Measurements from ENCODE around the gene SAMD4A. TPM values are rescaled to one million over a fixed set of nuclear protein-coding genes. Genes with fewer than 3 reads are reported as not detected.
"Not testable (repeated sequence)": the region's sequence is repeated elsewhere in the genome, so short reads cannot be mapped to it uniquely, and the experiment has no call there.

SAMD4A gene
- total RNA-seq, 3 donors from 2014 or later = 5.4 to 8.1 (median 7.6) TPM

DNA sequence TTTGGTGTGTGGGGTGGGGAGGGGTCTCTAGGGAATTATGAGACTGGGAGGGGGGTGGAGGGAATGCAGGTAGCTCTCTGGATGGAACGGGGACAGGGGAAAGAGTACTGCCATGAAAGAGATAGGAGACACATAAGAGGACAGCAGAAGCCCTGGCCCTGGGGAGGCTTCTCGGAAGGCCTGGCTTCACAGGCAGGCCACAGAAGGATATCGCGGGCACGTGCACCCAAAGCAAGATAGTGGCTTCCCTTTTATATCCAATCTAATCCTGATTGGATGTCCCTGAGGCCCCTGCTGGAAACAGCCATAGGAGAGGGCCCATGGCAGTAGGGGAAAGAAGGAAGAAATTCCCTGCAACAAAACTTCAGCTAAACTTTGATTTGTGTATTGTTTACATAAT is 222.2 kb downstream of the SAMD4A start:
- Mint-ChIP-seq H3K4me1 (ENCODE audit: low read depth) (no peaks in the 10 kb centered on the region), H3K9me3 (no peaks in the 10 kb centered on the region), H3K36me3 (ENCODE audit: insufficient read depth) (no peaks in the 10 kb centered on the region), H3K4me3 (no peak overlapping the region), H3K27me3 (ENCODE audit: low read depth) (no peaks in the 10 kb centered on the region)
- DNase-seq (no peak), ATAC-seq (no peak)

- DNase-seq (no peak), ATAC-seq (no peak)
- Mint-ChIP-seq H3K4me1 (ENCODE audit: low read depth) (no peaks in the 10 kb centered on the region), H3K9me3 (no peaks in the 10 kb centered on the region), H3K27me3 (ENCODE audit: low read depth) (no peaks in the 10 kb centered on the region), H3K36me3 (ENCODE audit: insufficient read depth) (no peaks in the 10 kb centered on the region), H3K4me3 (no peak overlapping the region)
Observed at GRCh38 chr14:54789781-54790480, 223.0 kb downstream of the SAMD4A start.

DNA sequence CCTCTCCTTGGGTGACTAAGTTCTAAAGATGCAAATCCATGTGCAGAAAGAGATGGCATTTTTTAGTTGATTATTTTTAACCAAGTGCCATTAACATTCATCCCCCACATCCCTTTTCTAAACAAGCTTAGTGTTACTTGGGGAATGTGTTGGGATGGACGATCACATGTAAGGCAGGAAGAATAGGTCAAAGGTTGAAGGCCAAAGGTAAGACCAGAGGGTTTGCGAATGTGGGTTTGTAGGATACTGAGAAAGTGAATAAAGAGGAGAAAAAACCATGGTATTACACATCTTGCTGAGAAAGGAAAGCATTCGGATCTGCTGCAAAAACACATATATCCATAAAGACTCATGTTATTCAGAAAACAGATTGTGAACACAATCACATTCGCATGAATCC is 224.1 kb downstream of the SAMD4A start:
- no peak for ATAC-seq
- Mint-ChIP-seq H3K36me3 (ENCODE audit: insufficient read depth) (no peaks in the 10 kb centered on the region), H3K27me3 (ENCODE audit: low read depth) (no peaks in the 10 kb centered on the region)

DNA sequence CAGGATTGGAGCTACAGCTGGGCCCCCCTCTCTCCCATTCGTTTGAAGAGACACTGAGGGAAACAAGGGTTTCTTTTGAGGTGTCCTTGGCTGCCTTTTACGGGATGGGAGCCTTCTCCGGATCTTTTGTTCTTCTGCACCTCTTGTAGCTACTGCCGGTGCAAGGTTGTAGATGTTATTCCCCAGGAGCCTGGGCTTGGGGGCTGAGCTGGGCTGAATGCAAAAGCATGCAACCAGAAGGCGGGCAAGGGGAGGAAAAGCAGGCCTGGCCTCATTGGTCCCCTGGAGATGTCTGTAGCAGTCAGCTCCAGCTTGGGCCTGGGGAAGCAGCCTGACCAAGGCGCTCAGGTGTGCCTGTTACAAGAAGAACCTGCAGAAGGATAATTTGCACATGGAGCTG is 225.4 kb downstream of the SAMD4A start:
- no peak overlapping the region for H3K4me3 Mint-ChIP-seq
- H3K36me3 Mint-ChIP-seq (ENCODE audit: insufficient read depth) = no peaks in the 10 kb centered on the region
- no peaks in the 10 kb centered on the region for H3K4me1 Mint-ChIP-seq (ENCODE audit: low read depth)
- peaks cover 5% of the 10 kb centered on the region for H3K9me3 Mint-ChIP-seq
- DNase-seq (no peak), ATAC-seq (no peak)
- H3K27me3 Mint-ChIP-seq (ENCODE audit: low read depth) = no peaks in the 10 kb centered on the region

More for the DNA sequence above, 224.1 kb downstream of the SAMD4A start:
- no peaks in the 10 kb centered on the region for H3K4me1 Mint-ChIP-seq (ENCODE audit: low read depth)
- no peak overlapping the region for H3K4me3 Mint-ChIP-seq
- H3K9me3 Mint-ChIP-seq = peaks cover 5% of the 10 kb centered on the region
- no peak for DNase-seq

DNA sequence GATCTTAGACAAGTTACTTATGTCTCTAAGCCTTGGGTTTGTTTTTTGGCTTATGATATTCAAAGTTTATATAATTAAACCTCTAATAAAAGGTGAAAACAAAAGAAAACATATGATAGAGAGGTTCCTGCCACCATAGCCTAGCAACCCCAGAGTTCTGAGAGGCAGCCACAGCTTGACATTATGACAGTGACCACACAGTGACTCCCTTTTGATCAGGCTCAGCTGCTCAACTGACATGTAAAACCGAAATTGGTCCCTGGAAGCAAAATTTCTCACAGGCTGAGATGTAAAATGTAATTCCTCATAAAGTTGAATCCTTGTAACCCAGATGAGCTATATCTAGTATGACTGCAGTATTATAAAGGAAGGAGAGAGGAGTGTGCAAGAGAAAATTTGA is 227.2 kb downstream of the SAMD4A start:
- peaks cover 5% of the 10 kb centered on the region for H3K9me3 Mint-ChIP-seq
- DNase-seq (no peak), ATAC-seq (no peak)

DNA sequence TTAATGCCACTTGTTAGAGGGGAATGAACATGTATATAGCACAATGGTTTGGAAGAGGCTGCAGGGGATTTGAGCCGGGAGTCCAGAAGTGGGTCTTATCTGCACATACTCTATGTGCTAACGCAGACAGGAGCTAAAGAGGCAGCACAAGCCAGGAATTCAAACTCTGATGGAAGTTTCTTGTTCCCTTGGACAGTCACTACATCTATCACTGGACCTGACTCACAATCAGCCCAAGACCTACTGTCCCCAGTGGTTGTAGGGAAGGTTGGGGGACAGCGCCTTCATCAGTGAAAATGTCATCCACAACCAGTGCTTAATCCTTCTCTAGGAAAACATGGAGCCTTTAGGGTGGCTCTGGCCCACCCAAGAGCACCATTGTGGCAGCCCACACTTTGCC is 227.9 kb downstream of the SAMD4A start:
- Mint-ChIP-seq H3K4me3 (no peak overlapping the region), H3K9me3 (peaks cover 5% of the 10 kb centered on the region), H3K27me3 (ENCODE audit: low read depth) (peaks cover under 1% of the 10 kb centered on the region), H3K4me1 (ENCODE audit: low read depth) (no peaks in the 10 kb centered on the region), H3K36me3 (ENCODE audit: insufficient read depth) (no peaks in the 10 kb centered on the region)
- no peak for ATAC-seq
- DNase-seq = no peak

More for the DNA sequence above, 227.2 kb downstream of the SAMD4A start:
- Mint-ChIP-seq H3K36me3 (ENCODE audit: insufficient read depth) (no peaks in the 10 kb centered on the region), H3K4me1 (ENCODE audit: low read depth) (no peaks in the 10 kb centered on the region), H3K4me3 (no peak overlapping the region), H3K27me3 (ENCODE audit: low read depth) (no peaks in the 10 kb centered on the region)

DNA sequence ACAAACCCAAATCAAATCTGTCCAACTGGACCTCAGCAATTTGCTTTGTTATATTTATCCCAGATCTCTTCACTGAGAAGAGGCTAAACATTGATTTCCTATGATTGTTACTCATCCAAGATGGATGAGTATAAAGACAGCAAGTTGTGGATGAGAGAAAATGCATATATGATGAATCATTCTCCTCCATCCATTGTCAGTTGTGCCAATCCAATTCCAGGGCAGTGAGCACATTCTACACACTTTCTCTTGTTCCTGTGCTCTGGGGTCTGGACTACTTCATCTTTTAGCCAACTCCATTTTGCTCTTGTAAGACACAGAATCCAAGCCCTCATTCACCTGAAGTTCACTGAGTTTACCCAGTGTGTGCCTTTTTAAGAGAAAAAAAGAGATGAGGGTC is 230.0 kb downstream of the SAMD4A start:
- Mint-ChIP-seq H3K36me3 (ENCODE audit: insufficient read depth) (no peaks in the 10 kb centered on the region), H3K9me3 (peaks cover 9% of the 10 kb centered on the region), H3K27me3 (ENCODE audit: low read depth) (peaks cover 9% of the 10 kb centered on the region), H3K4me3 (no peak overlapping the region), H3K4me1 (ENCODE audit: low read depth) (no peaks in the 10 kb centered on the region)
- no peak for DNase-seq
- ATAC-seq = no peak

DNA sequence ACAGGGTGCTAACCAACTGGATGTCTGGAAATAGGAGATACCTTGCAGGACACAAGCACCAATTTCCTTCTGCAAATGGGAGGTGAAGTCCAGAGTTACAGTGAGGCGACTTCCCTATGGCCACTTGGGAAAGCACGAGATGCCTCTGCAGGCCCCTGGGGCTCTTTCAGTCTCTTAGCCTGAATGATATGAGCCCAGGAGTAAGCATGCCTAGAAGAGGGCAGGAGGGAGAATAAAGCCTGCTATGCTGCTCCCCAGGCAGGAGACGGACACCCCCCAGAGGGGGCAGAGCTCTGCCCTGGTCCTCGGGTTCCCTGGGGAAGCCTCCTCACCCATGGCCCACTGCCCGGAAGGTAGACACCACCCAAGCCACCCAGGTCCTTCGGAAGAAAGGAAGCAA is 230.6 kb downstream of the SAMD4A start:
- ATAC-seq = no peak
- Mint-ChIP-seq H3K4me3 (no peak overlapping the region), H3K36me3 (ENCODE audit: insufficient read depth) (no peaks in the 10 kb centered on the region), H3K27me3 (ENCODE audit: low read depth) (peaks cover 9% of the 10 kb centered on the region), H3K4me1 (ENCODE audit: low read depth) (no peaks in the 10 kb centered on the region), H3K9me3 (peaks cover 9% of the 10 kb centered on the region)
- no peak for DNase-seq

DNA sequence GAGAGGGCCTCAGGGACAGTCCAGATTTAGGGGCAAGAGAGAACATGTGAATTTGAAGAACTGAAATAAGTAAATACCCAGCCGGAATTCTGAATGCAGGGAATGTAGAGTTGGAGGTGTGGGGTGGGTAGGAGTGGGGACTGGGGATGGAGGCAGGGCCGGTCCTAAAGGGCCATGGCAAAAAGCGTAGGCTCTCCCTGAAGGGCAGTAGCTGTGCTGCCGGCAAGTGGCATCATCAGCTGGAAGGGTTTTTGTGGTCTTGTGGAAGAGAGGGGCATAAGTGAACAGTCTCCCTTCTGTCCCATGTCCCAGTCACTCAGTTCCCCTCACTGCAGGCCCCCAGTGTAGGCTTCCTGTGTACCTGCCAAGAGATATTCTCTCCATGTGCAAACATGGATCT is 231.1 kb downstream of the SAMD4A start:
- Mint-ChIP-seq H3K27me3 (ENCODE audit: low read depth) (peaks cover 9% of the 10 kb centered on the region), H3K4me1 (ENCODE audit: low read depth) (no peaks in the 10 kb centered on the region), H3K4me3 (no peak overlapping the region), H3K9me3 (peaks cover 9% of the 10 kb centered on the region), H3K36me3 (ENCODE audit: insufficient read depth) (no peaks in the 10 kb centered on the region)
- DNase-seq (no peak), ATAC-seq (no peak)

DNA sequence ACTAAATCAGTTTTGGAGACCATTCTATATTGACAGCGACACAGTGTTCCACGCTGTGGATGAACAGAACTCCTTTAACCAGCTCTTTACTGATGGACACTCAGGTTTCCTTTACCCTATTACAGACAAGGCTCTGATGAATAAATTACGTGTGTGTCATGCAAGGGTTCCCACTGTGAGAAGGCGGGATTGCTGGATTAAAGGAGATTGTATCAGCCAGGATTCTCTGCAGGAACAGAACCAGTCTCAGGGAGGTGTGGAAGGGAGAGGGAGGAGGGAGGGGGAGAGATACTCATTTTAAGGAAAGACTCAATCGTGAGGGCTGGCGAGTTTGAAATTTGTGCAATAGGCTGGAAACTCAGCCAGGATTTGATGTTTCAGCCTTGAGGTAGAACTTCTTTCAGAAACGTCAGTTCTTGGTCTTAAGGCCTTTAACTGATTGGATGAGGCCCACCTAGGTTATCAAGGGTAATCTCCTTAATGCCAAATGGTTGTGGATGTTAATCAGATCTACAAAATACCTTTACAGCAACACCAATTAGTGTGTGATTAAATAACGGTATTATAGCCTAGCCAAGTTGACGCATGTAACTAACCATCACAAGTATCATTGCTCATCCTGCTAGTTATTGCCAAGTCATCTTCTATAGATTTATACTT is 231.7 kb downstream of the SAMD4A start:
- no peaks in the 10 kb centered on the region for H3K36me3 Mint-ChIP-seq (ENCODE audit: insufficient read depth)
- no peak for ATAC-seq

DNA sequence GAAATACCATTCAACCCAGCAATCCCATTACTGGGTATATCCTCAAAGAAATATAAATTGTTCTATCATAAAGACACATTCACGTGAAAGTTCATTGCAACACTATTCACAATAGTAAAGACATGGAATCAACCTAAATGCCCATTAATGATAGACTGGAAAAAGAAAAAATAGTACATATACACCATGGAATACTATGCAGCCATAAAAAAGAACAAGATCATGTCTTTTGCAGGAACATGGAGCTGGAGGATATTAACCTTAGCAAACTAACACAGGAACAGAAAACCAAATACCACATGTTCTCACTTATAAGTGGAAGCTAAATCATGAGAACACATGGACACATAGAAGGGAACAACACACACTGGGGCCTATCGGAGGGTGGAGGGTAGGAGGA is 234.6 kb downstream of the SAMD4A start:
- peaks cover 16% of the 10 kb centered on the region for H3K27me3 Mint-ChIP-seq (ENCODE audit: low read depth)
- not testable (repeated sequence) for H3K4me1 Mint-ChIP-seq (ENCODE audit: low read depth); ATAC-seq

More for the DNA sequence above, 231.7 kb downstream of the SAMD4A start:
- no peaks in the 10 kb centered on the region for H3K4me1 Mint-ChIP-seq (ENCODE audit: low read depth)
- peaks cover 9% of the 10 kb centered on the region for H3K27me3 Mint-ChIP-seq (ENCODE audit: low read depth)
- H3K4me3 Mint-ChIP-seq = no peak overlapping the region
- H3K9me3 Mint-ChIP-seq = peaks cover 9% of the 10 kb centered on the region
- DNase-seq = no peak

DNA sequence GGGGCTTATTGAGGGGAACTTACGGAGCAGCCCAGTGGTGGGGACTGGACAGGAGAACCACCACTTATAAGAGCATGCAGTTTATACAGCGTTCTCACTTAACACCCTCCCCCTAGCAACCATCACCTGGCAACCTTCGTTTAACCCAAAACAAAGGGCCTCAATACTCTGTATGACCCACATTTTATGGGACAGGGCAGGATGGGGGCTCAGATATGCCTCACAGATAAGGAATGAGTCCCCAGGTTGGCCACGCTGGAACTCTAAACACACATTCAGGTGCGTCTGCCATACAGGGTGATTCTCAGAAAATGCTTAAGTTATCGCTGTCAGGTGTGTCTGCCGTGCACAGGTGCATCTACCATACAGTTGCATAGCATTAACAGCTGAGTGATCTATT is 236.5 kb downstream of the SAMD4A start:
- no peak overlapping the region for H3K4me3 Mint-ChIP-seq
- H3K9me3 Mint-ChIP-seq = peaks cover 4% of the 10 kb centered on the region
- no peak for DNase-seq
- peaks cover 5% of the 10 kb centered on the region for H3K4me1 Mint-ChIP-seq (ENCODE audit: low read depth)
- peaks cover 16% of the 10 kb centered on the region for H3K27me3 Mint-ChIP-seq (ENCODE audit: low read depth)
- no peak for ATAC-seq
- no peaks in the 10 kb centered on the region for H3K36me3 Mint-ChIP-seq (ENCODE audit: insufficient read depth)

More for the DNA sequence above, 234.6 kb downstream of the SAMD4A start:
- not testable (repeated sequence) for H3K9me3 Mint-ChIP-seq; H3K36me3 Mint-ChIP-seq (ENCODE audit: insufficient read depth); DNase-seq; H3K4me3 Mint-ChIP-seq

DNA sequence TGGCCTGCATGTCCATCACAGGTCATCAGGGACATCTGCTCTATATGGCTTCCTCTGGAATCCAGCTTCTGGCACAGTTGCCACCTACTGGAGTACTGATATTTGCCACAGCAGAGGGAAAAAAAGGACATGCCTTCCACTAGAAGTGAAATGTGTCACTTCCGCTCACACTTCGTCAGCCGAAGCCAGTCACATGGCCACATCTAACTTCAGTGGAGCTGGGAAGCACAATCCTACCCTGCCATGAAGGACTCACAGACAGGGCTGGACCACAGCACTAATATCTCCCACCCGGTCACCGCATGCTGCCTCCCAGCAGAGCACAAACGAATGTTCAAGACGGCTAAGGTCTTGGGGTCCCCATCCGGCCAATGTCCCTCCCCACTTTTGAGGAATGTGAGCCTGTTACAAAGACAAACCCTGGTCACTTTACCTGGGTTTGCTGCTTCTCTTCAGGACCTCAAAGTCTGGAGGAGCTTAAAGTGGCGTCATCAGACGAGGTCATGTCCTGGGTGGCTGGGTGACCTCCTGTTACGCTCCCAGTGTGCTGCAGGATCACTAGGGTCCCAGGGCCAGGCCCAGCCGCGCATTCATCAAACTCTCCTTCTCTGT is 237.1 kb downstream of the SAMD4A start:
- Mint-ChIP-seq H3K36me3 (ENCODE audit: insufficient read depth) (no peaks in the 10 kb centered on the region), H3K9me3 (peaks cover 4% of the 10 kb centered on the region), H3K27me3 (ENCODE audit: low read depth) (peaks cover 16% of the 10 kb centered on the region), H3K4me3 (no peak overlapping the region), H3K4me1 (ENCODE audit: low read depth) (peaks cover 5% of the 10 kb centered on the region)
- no peak for DNase-seq
- no peak for ATAC-seq

DNA sequence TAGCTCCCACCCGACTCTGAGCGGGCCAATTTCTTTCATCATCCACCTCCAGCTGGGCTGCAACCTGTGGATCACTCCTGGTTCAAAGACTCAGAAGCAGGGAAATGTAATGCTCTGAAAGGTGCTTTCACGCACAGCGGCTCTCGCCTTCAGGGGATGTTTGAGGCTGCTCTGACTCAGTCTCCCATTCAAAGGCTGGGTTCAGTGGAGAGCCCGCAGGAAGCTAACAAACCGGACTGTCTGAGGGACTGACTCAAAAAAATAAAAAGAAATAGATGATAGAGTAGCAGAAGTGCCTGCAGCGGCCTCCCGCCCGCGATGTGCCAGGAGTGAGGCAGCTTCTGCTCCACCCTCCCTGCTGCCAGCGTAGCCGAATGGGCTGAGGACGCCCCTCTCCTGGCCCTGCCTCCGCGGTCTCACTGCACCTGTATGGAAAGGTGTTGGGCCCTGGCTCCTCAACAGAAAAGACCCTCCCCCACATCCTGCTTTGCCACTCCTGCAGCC is 237.7 kb downstream of the SAMD4A start:
- Mint-ChIP-seq H3K27me3 (ENCODE audit: low read depth) (peaks cover 16% of the 10 kb centered on the region), H3K4me3 (no peak overlapping the region), H3K36me3 (ENCODE audit: insufficient read depth) (no peaks in the 10 kb centered on the region), H3K4me1 (ENCODE audit: low read depth) (peaks cover 5% of the 10 kb centered on the region), H3K9me3 (peaks cover 4% of the 10 kb centered on the region)
- DNase-seq = no peak
- no peak for ATAC-seq

GRCh38 chr14:54805070-54805444 is 238.1 kb downstream of the SAMD4A start:
- Mint-ChIP-seq H3K36me3 (ENCODE audit: insufficient read depth) (no peaks in the 10 kb centered on the region), H3K4me3 (no peak overlapping the region), H3K27me3 (ENCODE audit: low read depth) (peaks cover 13% of the 10 kb centered on the region), H3K4me1 (ENCODE audit: low read depth) (peaks cover 5% of the 10 kb centered on the region), H3K9me3 (peaks cover 4% of the 10 kb centered on the region)
- no peak for ATAC-seq
- DNase-seq = no peak

Data from activated T-cell treated with anti-CD3 and anti-CD28 coated beads, Interleukin-2, amount 50 U/mL, for 4 hours (primary cell).